GM18951 (cell line): ENCODE data around the gene ZBTB33.

Experiments
- POLR2A ChIP-seq: IDR thresholded peaks from 4 replicates; pipeline ENCODE4 v1.6.1; 2011; ENCODE audit warnings: mild to moderate bottlenecking; ENCODE audit not compliant: insufficient read length, insufficient read depth; ENCODE audit errors: extremely low read depth
- in situ Hi-C: fragments of 300-500 bp; cut with MboI; formaldehyde crosslinking; loops from one replicate; pipeline ENCODE4 v1.12.0; 2022; ENCODE audit warnings: low sequenced_read_pairs, mixed read lengths, inconsistent platforms; ENCODE audit not compliant: unreplicated experiment

ZBTB33 gene

DNA sequence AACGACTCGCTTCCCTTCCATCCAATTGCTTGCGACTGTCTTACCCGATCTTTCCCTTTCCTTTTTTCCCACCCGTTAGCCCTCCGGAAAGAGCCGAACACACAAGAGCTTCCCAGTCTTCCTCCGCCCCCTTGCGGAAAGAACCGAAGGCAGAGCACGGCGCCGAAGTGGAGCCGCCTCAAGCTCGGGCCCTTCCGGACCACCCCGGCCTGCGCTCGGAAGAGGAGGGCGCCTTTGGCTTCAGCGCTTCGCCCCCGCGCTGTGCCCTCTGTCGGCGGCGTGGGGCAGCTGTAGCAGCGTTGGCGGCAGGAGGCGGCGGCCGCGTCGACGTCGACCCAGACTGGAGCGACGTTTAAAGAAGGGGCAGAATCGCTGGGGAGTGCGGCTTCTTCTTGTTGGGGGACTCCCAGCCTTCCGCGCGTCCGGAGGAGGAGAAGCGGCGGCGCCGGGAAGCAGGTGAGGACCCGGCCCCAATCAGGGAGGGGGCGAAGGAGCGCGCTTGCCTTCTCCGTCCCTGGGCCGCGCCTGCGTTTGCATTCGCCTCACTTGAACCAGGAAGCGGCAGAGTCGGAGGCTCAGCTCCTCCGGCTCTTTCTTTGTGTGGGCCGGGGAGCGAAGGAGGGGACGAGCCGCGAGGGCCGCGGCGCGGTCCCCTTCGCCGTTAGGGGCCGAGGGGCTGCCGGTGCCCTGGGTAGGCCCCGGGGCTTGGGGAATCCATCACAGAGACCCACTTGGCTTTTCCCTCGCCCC lies at the start of gene ZBTB33:
ZBTB33 (plus strand) TSS at position 291 of the 750 bp plus-strand sequence. CDS start 2,604 bp downstream, outside the sequence.
- in situ Hi-C loops: no loop called here

DNA sequence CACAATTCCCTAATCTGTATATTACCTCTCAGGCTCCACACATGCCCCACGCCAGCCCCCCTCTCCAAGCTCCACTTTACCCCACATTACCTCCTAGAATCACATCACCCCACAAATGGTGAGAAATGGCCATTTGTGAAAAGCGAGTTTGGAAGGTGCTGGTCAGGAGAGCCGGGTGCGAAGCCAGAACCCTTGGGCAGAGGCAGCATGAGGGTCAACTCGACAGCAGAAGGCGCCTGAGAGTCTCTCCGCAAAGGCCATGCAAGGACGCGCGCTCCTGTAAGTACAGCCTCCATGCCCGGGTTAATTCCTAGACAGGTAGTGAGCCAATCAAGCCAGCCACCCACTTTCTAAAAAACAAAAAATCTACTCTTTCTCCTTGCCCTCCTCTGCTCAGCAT lies 49.8 kb upstream of the ZBTB33 start:
- TF ChIP-seq POLR2A: no peak
- in situ Hi-C loops: no loop called here

More for the DNA sequence above, at the start of gene ZBTB33:
- TF ChIP-seq POLR2A: peak; percentile 46

- in situ Hi-C loops: no loop called here
- no peak for TF ChIP-seq POLR2A
These were observed 44.5 kb upstream of the ZBTB33 start for GRCh38 chrX:120205816-120206753.

DNA sequence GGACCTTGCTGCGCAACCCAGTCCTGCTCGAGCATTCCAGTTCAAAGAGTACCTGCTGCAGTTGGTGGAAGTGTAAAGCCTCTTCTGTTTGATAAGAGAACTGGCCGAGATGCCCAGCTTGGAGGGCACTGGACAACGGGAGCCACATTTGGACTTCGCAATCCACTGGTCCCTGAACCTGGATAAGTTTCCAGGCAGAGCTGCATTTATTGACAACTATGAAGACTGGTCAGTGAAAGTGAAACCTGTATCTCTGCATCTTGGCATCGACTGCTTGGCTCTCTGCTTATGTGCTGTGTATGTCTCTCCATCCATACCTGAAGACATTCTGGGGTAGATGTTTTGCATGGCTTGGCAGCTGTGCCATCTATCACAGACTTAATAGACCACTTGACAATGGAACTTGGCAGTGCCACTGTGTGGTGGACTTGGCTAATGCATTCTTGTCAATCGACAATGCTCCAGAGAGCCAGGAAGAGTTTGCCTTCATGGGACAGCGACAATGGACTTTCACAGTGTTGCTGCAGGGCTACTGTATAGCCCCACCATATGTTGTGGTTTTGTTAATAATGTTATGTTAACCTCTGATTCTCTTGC lies 43.5 kb upstream of the ZBTB33 start:
- in situ Hi-C loops: no loop called here
- TF ChIP-seq POLR2A: no peak

- in situ Hi-C loops: no loop called here
- no peak for TF ChIP-seq POLR2A
These were observed 37.0 kb upstream of the ZBTB33 start for GRCh38 chrX:120213438-120214265.

DNA sequence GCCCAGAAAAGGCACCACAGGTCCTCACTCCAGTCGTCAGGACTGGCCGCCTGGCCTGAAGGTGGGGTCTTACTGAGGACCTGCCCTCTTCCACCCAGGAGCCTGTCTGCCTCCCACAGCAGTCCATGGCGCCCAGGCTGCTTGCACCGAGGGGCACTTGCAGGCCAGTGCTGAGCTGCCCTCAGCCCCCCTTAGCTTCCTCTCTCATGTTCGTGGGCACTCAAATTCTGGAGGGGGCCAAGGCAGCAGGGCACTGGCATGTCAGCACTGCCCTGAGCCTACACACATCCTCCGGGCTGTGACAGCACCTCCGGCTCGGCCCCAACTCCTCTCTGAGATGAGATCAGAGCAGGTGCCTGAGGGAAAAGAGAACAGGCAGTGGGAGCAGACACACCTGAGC lies 27.2 kb upstream of the ZBTB33 start:
- in situ Hi-C loops: no loop called here
- TF ChIP-seq POLR2A: no peak

GRCh38 chrX:120224388-120224787 lies 26.2 kb upstream of the ZBTB33 start:
- TF ChIP-seq POLR2A: no peak
- in situ Hi-C loops: no loop called here

DNA sequence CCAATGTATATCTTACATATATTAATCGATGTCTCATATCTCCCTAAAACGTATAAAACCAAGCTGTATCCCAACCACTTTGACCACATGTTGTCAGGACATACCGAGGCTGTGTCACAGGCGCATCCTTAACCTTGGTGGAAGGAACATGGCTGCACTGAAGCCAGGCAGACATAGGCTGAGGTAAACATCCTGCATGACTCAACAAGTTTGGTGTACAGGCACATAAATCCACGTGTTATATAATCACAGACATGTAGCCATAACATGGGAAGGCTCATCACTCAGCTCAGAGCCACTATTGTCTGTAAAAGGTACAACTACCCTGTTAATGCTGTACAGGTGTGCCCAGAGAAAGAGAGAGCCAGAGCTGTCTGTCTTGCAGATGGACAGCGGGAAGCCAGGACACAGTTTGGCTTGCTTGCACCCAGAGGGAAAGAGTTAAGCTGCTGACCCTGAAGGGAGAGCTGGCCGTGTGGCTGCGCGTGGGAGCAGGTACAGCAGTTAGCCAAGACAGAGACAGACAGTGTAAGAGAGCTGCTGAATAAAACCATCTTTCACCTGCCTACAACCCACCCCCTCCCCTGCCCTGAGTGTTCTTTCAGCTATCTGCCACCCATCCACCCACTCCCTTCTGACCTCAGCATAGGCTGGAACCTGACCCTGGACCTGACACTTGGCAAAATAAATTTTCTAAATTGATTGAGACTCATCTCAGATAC lies 22.3 kb upstream of the ZBTB33 start:
- no peak for TF ChIP-seq POLR2A
- in situ Hi-C loops: no loop called here

GRCh38 chrX:120235284-120235683 lies 15.3 kb upstream of the ZBTB33 start:
- in situ Hi-C loops: no loop called here
- no peak for TF ChIP-seq POLR2A

- no peak for TF ChIP-seq POLR2A
- in situ Hi-C loops: no loop called here
These were observed 13.7 kb upstream of the ZBTB33 start for GRCh38 chrX:120236687-120237479.

DNA sequence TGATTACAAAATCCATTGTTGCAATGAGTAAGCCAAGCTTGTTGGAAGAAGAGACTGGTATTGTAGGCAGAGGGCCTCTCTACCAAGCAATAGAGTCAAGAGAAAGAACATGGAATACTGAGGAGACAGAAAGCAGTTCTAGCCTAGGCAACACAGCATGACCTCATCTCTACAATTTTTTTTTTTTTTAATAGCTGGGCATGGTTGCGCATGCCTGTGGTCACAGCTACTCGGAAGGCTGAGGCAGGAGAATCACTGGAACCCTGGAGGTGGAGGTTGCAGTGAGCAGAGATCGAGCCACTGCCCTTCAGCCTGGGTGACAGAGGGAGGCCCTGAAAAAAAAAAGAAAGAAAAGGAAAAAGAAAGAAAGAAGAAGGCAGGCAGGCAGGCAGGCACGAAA lies 11.7 kb upstream of the ZBTB33 start:
- no peak for TF ChIP-seq POLR2A
- in situ Hi-C loops: no loop called here
